ENCODE measurements around the gene CD72. TPM values are rescaled to one million over a fixed set of nuclear protein-coding genes. Genes with fewer than 3 reads are reported as not detected.
"Not testable (repeated sequence)": the region's sequence is repeated elsewhere in the genome, so short reads cannot be mapped to it uniquely, and the experiment has no call there.

Gene CD72
- total RNA-seq, 1 donor from 2014 or later = 0.79 TPM

- peak; percentile 79 for DNase-seq (ENCODE audit: low read depth)
- no peak for FAIRE-seq
- Histone ChIP-seq H3K27me3 (ENCODE audit: control insufficient read depth, insufficient read depth, low read length) (no peaks in the 10 kb centered on the region), H3K4me3 (ENCODE audit: low read depth, low read length) (peak overlapping the region; percentile 73), H3K36me3 (ENCODE audit: control insufficient read depth, insufficient read depth, low read length) (no peaks in the 10 kb centered on the region)
- TF ChIP-seq CTCF (IDR thresholded peaks at IDR 0.05; ENCODE audit: insufficient read depth, low read length, severe bottlenecking) = peak; percentile 98
These were observed 28.5 kb upstream of the CD72 start for GRCh38 chr9:35646533-35647265.

- FAIRE-seq (no peak), DNase-seq (ENCODE audit: low read depth) (peak; percentile 71)
- peak overlapping the region; percentile 73 for H3K4me3 ChIP-seq (ENCODE audit: low read depth, low read length)
- TF ChIP-seq CTCF (IDR thresholded peaks at IDR 0.05; ENCODE audit: insufficient read depth, low read length, severe bottlenecking) = peak; percentile 54
- no peaks in the 10 kb centered on the region for H3K27me3 ChIP-seq (ENCODE audit: control insufficient read depth, insufficient read depth, low read length)
- H3K36me3 ChIP-seq (ENCODE audit: control insufficient read depth, insufficient read depth, low read length) = no peaks in the 10 kb centered on the region
These were observed 27.9 kb upstream of the CD72 start for GRCh38 chr9:35646153-35646532.

- not testable (repeated sequence) for H3K36me3 ChIP-seq (ENCODE audit: control insufficient read depth, insufficient read depth, low read length); FAIRE-seq; DNase-seq (ENCODE audit: low read depth); H3K27me3 ChIP-seq (ENCODE audit: control insufficient read depth, insufficient read depth, low read length)
- peak overlapping the region; percentile 73 for H3K4me3 ChIP-seq (ENCODE audit: low read depth, low read length)
These were observed 27.5 kb upstream of the CD72 start for GRCh38 chr9:35645736-35646135.

- no peak for TF ChIP-seq CTCF (IDR thresholded peaks at IDR 0.05; ENCODE audit: insufficient read depth, low read length, severe bottlenecking)
- FAIRE-seq (no peak), DNase-seq (ENCODE audit: low read depth) (no peak)
- no peaks in the 10 kb centered on the region for H3K36me3 ChIP-seq (ENCODE audit: control insufficient read depth, insufficient read depth, low read length)
- no peak overlapping the region for H3K4me3 ChIP-seq (ENCODE audit: low read depth, low read length)
- no peaks in the 10 kb centered on the region for H3K27me3 ChIP-seq (ENCODE audit: control insufficient read depth, insufficient read depth, low read length)
These were observed 24.8 kb upstream of the CD72 start for GRCh38 chr9:35643046-35643445.

- not testable (repeated sequence) for H3K27me3 ChIP-seq (ENCODE audit: control insufficient read depth, insufficient read depth, low read length); DNase-seq (ENCODE audit: low read depth); H3K36me3 ChIP-seq (ENCODE audit: control insufficient read depth, insufficient read depth, low read length); H3K4me3 ChIP-seq (ENCODE audit: low read depth, low read length); FAIRE-seq
These were observed 23.3 kb upstream of the CD72 start for GRCh38 chr9:35641478-35641877.

- not testable (repeated sequence) for H3K27me3 ChIP-seq (ENCODE audit: control insufficient read depth, insufficient read depth, low read length); FAIRE-seq; DNase-seq (ENCODE audit: low read depth); H3K4me3 ChIP-seq (ENCODE audit: low read depth, low read length); H3K36me3 ChIP-seq (ENCODE audit: control insufficient read depth, insufficient read depth, low read length)
These were observed 22.2 kb upstream of the CD72 start for GRCh38 chr9:35640431-35640830.

GRCh38 chr9:35639631-35640030 lies 21.4 kb upstream of the CD72 start:
- no peak for TF ChIP-seq CTCF (IDR thresholded peaks at IDR 0.05; ENCODE audit: insufficient read depth, low read length, severe bottlenecking)
- no peak for DNase-seq (ENCODE audit: low read depth)
- H3K27me3 ChIP-seq (ENCODE audit: control insufficient read depth, insufficient read depth, low read length) = no peaks in the 10 kb centered on the region
- FAIRE-seq = no peak
- no peaks in the 10 kb centered on the region for H3K36me3 ChIP-seq (ENCODE audit: control insufficient read depth, insufficient read depth, low read length)
- H3K4me3 ChIP-seq (ENCODE audit: low read depth, low read length) = no peak overlapping the region

- DNase-seq (ENCODE audit: low read depth); FAIRE-seq: not testable (repeated sequence)
These were observed 21.0 kb upstream of the CD72 start for GRCh38 chr9:35639225-35639624.

GRCh38 chr9:35638751-35639150 lies 20.5 kb upstream of the CD72 start:
- not testable (repeated sequence) for H3K4me3 ChIP-seq (ENCODE audit: low read depth, low read length); FAIRE-seq; H3K36me3 ChIP-seq (ENCODE audit: control insufficient read depth, insufficient read depth, low read length); DNase-seq (ENCODE audit: low read depth); H3K27me3 ChIP-seq (ENCODE audit: control insufficient read depth, insufficient read depth, low read length)

More at GRCh38 chr9:35639225-35639624, 21.0 kb upstream of the CD72 start:
- H3K27me3 ChIP-seq (ENCODE audit: control insufficient read depth, insufficient read depth, low read length); H3K36me3 ChIP-seq (ENCODE audit: control insufficient read depth, insufficient read depth, low read length); H3K4me3 ChIP-seq (ENCODE audit: low read depth, low read length): not testable (repeated sequence)

GRCh38 chr9:35637427-35637955 lies 19.3 kb upstream of the CD72 start:
- H3K27me3 ChIP-seq (ENCODE audit: control insufficient read depth, insufficient read depth, low read length); DNase-seq (ENCODE audit: low read depth); FAIRE-seq; H3K4me3 ChIP-seq (ENCODE audit: low read depth, low read length); H3K36me3 ChIP-seq (ENCODE audit: control insufficient read depth, insufficient read depth, low read length): not testable (repeated sequence)

Data from bronchial epithelial cell (primary cell).